Astrocyte of the spinal cord (primary cell): ENCODE results near the gene GTSE1.

Experiments
- DNase-seq: peaks from one replicate; pipeline ENCODE4 v3.0.0; 2011; ENCODE audit warnings: low read depth, low spot score
- H3K4me3 ChIP-seq: 2 replicates; pipeline ENCODE4 v1.5.1; 2011; ENCODE audit warnings: low read depth, mild to moderate bottlenecking, low read length, moderate library complexity
- in situ Hi-C: cut with HindIII; loops from 2 replicates; pipeline ENCODE4 v1.10.0; 2017; ENCODE audit warnings: low sequenced_read_pairs
- TF ChIP-seq, protein P1 (sequence below): IDR thresholded peaks from 2 replicates; pipeline ENCODE4 v1.5.1; 2012; ENCODE audit warnings: low read depth, mild to moderate bottlenecking, low read length, inconsistent platforms

GTSE1 gene

GRCh38 chr22:46366801-46367706, 70.4 kb downstream of the GTSE1 start:
- H3K4me3 ChIP-seq = no peak overlapping the region
- no peak for DNase-seq
- in situ Hi-C loops = no loop called here
- TF ChIP-seq, protein P1, sequence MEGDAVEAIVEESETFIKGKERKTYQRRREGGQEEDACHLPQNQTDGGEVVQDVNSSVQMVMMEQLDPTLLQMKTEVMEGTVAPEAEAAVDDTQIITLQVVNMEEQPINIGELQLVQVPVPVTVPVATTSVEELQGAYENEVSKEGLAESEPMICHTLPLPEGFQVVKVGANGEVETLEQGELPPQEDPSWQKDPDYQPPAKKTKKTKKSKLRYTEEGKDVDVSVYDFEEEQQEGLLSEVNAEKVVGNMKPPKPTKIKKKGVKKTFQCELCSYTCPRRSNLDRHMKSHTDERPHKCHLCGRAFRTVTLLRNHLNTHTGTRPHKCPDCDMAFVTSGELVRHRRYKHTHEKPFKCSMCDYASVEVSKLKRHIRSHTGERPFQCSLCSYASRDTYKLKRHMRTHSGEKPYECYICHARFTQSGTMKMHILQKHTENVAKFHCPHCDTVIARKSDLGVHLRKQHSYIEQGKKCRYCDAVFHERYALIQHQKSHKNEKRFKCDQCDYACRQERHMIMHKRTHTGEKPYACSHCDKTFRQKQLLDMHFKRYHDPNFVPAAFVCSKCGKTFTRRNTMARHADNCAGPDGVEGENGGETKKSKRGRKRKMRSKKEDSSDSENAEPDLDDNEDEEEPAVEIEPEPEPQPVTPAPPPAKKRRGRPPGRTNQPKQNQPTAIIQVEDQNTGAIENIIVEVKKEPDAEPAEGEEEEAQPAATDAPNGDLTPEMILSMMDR = no peak

GRCh38 chr22:46367707-46368191, 71.1 kb downstream of the GTSE1 start:
- in situ Hi-C loops = no loop called here
- TF ChIP-seq, protein P1 = peak; percentile 92
- no peak overlapping the region for H3K4me3 ChIP-seq
- DNase-seq = peak; percentile 13

GRCh38 chr22:46368422-46368821, 71.8 kb downstream of the GTSE1 start:
- no peak for DNase-seq
- TF ChIP-seq, protein P1 = no peak
- in situ Hi-C loops = no loop called here
- no peak overlapping the region for H3K4me3 ChIP-seq

DNA sequence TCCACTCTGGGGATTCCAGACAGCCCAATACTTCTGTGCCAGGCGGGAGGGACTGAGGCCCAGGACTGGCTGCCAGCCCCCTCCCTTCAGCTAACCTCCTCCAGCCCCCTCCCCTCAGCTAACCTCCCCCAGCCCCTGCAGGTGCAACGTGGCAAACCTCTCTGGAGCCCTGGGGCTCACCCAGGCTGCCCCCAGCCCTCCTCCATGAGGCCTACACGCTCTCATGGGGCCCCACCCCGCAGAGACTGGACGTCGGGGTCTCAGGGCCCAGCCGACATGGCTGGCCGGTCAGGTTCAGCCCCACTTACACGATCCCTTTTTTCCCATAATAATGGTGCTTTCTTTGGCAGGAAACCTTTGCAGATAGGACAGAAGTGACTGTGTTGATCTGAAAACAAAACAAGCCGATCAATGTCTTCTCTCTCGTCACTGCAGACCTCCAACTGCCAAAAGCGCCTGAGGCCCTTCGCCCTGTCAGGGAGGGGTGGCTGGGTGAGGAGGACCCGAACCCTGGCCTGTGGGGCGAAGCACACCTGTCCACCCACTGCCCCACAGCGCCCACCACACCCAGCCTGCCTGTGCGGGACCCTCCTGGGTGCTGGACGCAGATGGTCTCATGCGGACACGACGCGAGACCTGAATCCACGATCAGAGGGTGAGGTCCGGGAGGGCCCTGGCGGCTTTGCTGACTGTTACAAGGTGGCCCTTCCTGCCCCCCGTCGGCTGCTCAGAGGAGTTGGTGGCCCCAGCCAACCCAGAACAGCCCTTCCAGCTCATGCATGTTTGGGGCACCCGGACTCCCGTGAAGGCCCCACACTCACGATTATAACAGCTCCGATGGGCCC, 72.4 kb downstream of the GTSE1 start:
- no peak for DNase-seq
- TF ChIP-seq, protein P1 = no peak
- in situ Hi-C loops = no loop called here
- H3K4me3 ChIP-seq = no peak overlapping the region

GRCh38 chr22:46369716-46370583, 73.3 kb downstream of the GTSE1 start:
- no peak overlapping the region for H3K4me3 ChIP-seq
- TF ChIP-seq, protein P1 = no peak
- no peak for DNase-seq
- in situ Hi-C loops = no loop called here
